GM23338 (cell line): ENCODE results near the gene MGLL. TPM values are rescaled to one million over a fixed set of nuclear protein-coding genes. Genes with fewer than 3 reads are reported as not detected.
A peak's percentile ranks its signal among the peaks of the same experiment; 100 is the strongest.

Experiments used
- ATAC-seq: fragments of 200-7000 bp; cut with Tn5 transposase; 3 replicates; pipeline ENCODE4 v1.9.1; 2020
- DNase-seq: peaks from one replicate; pipeline ENCODE4 v3.0.0-alpha.2; 2015; ENCODE audit warnings: low spot score
- H2AFZ ChIP-seq: fragments of 200-600 bp; sonication (generic); 2 replicates; pipeline ENCODE4 v1.8.0; 2016; ENCODE audit warnings: antibody characterized with exemption, mild to moderate bottlenecking, moderate library complexity
- H3F3A ChIP-seq: fragments of 200-600 bp; sonication (generic); replicated peaks from 2 replicates; pipeline ENCODE4 v1.8.0; 2017; ENCODE audit warnings: antibody characterized with exemption, mixed run types, low read depth
- H3K27ac ChIP-seq: fragments of 200-600 bp; sonication (generic); 2 replicates; pipeline ENCODE4 v1.6.1; 2016; ENCODE audit warnings: low read depth
- H3K27me3 ChIP-seq: fragments of 200-600 bp; sonication (generic); 2 replicates; pipeline ENCODE4 v1.8.0; 2016; ENCODE audit warnings: mild to moderate bottlenecking, mixed run types, moderate library complexity; ENCODE audit not compliant: insufficient read depth
- H3K36me3 ChIP-seq: fragments of 200-600 bp; sonication (generic); 2 replicates; pipeline ENCODE4 v1.8.0; 2016; ENCODE audit warnings: mild to moderate bottlenecking; ENCODE audit not compliant: insufficient read depth
- H3K4me1 ChIP-seq: fragments of 200-600 bp; sonication (generic); 2 replicates; pipeline ENCODE4 v1.8.0; 2016; ENCODE audit warnings: mild to moderate bottlenecking, moderate library complexity; ENCODE audit not compliant: insufficient read depth
- H3K4me2 ChIP-seq: fragments of 200-600 bp; sonication (generic); 2 replicates; pipeline ENCODE4 v1.7.1; 2017; ENCODE audit warnings: mixed run types
- H3K4me3 ChIP-seq: fragments of 200-600 bp; sonication (generic); 2 replicates; pipeline ENCODE4 v1.6.1; 2016; ENCODE audit warnings: mixed run types
- H3K79me2 ChIP-seq: fragments of 200-600 bp; sonication (generic); replicated peaks from 2 replicates; pipeline ENCODE4 v1.8.0; 2017; ENCODE audit warnings: mild to moderate bottlenecking; ENCODE audit not compliant: insufficient read depth
- H3K9me2 ChIP-seq: fragments of 200-600 bp; sonication (generic); 2 replicates; pipeline ENCODE4 v1.8.0; 2017; ENCODE audit not compliant: insufficient read depth
- H4K20me1 ChIP-seq: fragments of 200-600 bp; sonication (generic); replicated peaks from 2 replicates; pipeline ENCODE4 v1.8.0; 2017; ENCODE audit warnings: mild to moderate bottlenecking; ENCODE audit not compliant: insufficient read depth
- H3K27ac Mint-ChIP-seq: 2 replicates; pipeline ENCODE4 v1.8.0; 2020; ENCODE audit warnings: inconsistent platforms, mild to moderate bottlenecking, moderate library complexity, mixed read lengths
- H3K27me3 Mint-ChIP-seq: 3 replicates; pipeline ENCODE4 v1.8.0; 2022; ENCODE audit warnings: low read depth, mild to moderate bottlenecking, moderate library complexity, mixed read lengths, inconsistent platforms; ENCODE audit not compliant: insufficient read depth, poor library complexity
- H3K36me3 Mint-ChIP-seq: 3 replicates; pipeline ENCODE4 v1.8.0; 2021; ENCODE audit warnings: low read depth, mild to moderate bottlenecking, inconsistent platforms, moderate library complexity, mixed read lengths
- H3K4me1 Mint-ChIP-seq: 3 replicates; pipeline ENCODE4 v1.8.0; 2020; ENCODE audit warnings: mild to moderate bottlenecking, inconsistent platforms, mixed read lengths
- H3K4me3 Mint-ChIP-seq: 3 replicates; pipeline ENCODE4 v1.8.0; 2021; ENCODE audit warnings: moderate library complexity, mild to moderate bottlenecking, inconsistent platforms, mixed read lengths
- H3K9me3 Mint-ChIP-seq: 3 replicates; pipeline ENCODE4 v1.8.0; 2020; ENCODE audit warnings: moderate library complexity, mild to moderate bottlenecking, inconsistent platforms, mixed read lengths
- CREB1 ChIP-seq: fragments of 250-450 bp; sonication (Bioruptor Pico); IDR thresholded peaks from 2 replicates; pipeline ENCODE4 v1.5.0; 2020; ENCODE audit warnings: low read depth, mild to moderate bottlenecking, moderate library complexity
- EZH2 ChIP-seq: fragments of 200-600 bp; sonication (generic); IDR thresholded peaks from one replicate; pipeline ENCODE4 v1.8.0; 2017; ENCODE audit warnings: antibody characterized with exemption, mild to moderate bottlenecking, low read depth; ENCODE audit not compliant: unreplicated experiment
- EZH2phosphoT487 ChIP-seq: fragments of 200-600 bp; sonication (generic); IDR thresholded peaks from one replicate; pipeline ENCODE4 v1.8.1; 2018; ENCODE audit warnings: antibody characterized with exemption; ENCODE audit not compliant: unreplicated experiment
- JUNB ChIP-seq: IDR thresholded peaks from one replicate; pipeline ENCODE4 v1.6.1; 2016; ENCODE audit warnings: antibody characterized with exemption; ENCODE audit not compliant: unreplicated experiment
- NANOG ChIP-seq: IDR thresholded peaks from 2 replicates; pipeline ENCODE4 v1.6.1; 2016; ENCODE audit warnings: antibody characterized with exemption, borderline replicate concordance
- POLR2AphosphoS5 ChIP-seq: IDR thresholded peaks from 2 replicates; pipeline ENCODE4 v1.6.1; 2016; ENCODE audit warnings: antibody characterized with exemption, low read depth
- ZNF462 ChIP-seq: fragments of 250-450 bp; sonication (Bioruptor Pico); IDR thresholded peaks from 2 replicates; pipeline ENCODE4 v1.5.0; 2020; ENCODE audit warnings: mild to moderate bottlenecking, moderate library complexity
- polyA plus RNA-seq: library from polyadenylated mRNA; unstranded; fragments of >200 nt; fragmentation: Nextera tagmentation; extraction: Ambion mirVana; gene quantifications from 2 replicates; pipeline ENCODE4 v1.2.1, GENCODE V29; 2016
- total RNA-seq: library from RNA; depleted of rRNA; stranded (reverse); fragments of >200 nt; shearing (Covaris generic); gene quantifications from 2 replicates; pipeline ENCODE4 v1.2.3, GENCODE V29; 2014
- TF ChIP-seq, protein P1 (sequence below): IDR thresholded peaks from one replicate; pipeline ENCODE4 v1.6.1; 2018; ENCODE audit warnings: antibody characterized with exemption; ENCODE audit not compliant: unreplicated experiment
- TF ChIP-seq, protein P2 (sequence below), 2 experiments: fragments of 200-600 bp in 1 of 2; sonication (generic) in 1 of 2; conservative IDR thresholded peaks; 2 replicates each; pipeline versions ENCODE4 v1.5.1 to v1.6.1; 2016 to 2017; ENCODE audit warnings: antibody characterized with exemption in 2 of 2, low read depth in 2 of 2, mild to moderate bottlenecking in 2 of 2, moderate library complexity in 1 of 2

Gene MGLL
- total and polyA plus RNA-seq, 2 experiments from 2014 or later, result 0.71 to 0.83 TPM

DNA sequence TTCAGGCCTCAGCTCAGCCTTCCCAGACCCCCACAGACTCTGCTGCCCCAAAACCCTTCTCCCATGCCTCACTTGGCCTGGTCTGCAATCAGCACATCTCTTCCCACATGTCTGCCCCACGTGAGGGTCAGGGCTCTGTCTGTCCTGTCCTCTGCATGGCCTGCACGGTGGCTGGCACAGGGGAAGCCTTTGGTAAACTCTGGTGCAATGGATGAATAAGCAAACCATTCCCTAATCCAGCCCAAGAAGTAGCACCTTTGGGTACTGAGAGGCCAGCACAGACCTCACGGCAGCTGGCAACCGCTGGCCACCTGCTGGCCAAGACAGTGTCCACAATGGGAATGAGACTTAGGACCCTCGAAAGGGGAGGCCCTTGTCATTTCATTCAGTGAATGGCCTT lies 121.9 kb downstream of the MGLL start:
- H3K27me3 ChIP-seq, result no peaks in the 10 kb centered on the region
- H3K4me3 Mint-ChIP-seq, result no peak overlapping the region; the same call in 2 of the 3 replicates
- H4K20me1 ChIP-seq, result no peaks in the 10 kb centered on the region
- H3K27ac ChIP-seq, result no peak overlapping the region
- DNase-seq (no peak), ATAC-seq (no peak)
- H3K4me1 Mint-ChIP-seq, result peaks cover 9% of the 10 kb centered on the region; the same call in 2 of the 3 replicates
- peaks cover 16% of the 10 kb centered on the region for H3K27me3 Mint-ChIP-seq
- no peaks in the 10 kb centered on the region for H3K9me2 ChIP-seq
- no peak overlapping the region for H3K27ac Mint-ChIP-seq
- peaks cover 14% of the 10 kb centered on the region; the same call in 2 of the 3 replicates for H3K9me3 Mint-ChIP-seq
- H3K36me3 ChIP-seq, result no peaks in the 10 kb centered on the region
- H3K4me2 ChIP-seq, result no peak overlapping the region
- H3K4me1 ChIP-seq, result no peaks in the 10 kb centered on the region
- H3K79me2 ChIP-seq, result no peaks in the 10 kb centered on the region
- no peak overlapping the region for H3K4me3 ChIP-seq
- H3K36me3 Mint-ChIP-seq, result no peaks in the 10 kb centered on the region
- H2AFZ ChIP-seq, result no peak overlapping the region
- H3F3A ChIP-seq, result no peaks in the 10 kb centered on the region
- TF ChIP-seq, protein P1, sequence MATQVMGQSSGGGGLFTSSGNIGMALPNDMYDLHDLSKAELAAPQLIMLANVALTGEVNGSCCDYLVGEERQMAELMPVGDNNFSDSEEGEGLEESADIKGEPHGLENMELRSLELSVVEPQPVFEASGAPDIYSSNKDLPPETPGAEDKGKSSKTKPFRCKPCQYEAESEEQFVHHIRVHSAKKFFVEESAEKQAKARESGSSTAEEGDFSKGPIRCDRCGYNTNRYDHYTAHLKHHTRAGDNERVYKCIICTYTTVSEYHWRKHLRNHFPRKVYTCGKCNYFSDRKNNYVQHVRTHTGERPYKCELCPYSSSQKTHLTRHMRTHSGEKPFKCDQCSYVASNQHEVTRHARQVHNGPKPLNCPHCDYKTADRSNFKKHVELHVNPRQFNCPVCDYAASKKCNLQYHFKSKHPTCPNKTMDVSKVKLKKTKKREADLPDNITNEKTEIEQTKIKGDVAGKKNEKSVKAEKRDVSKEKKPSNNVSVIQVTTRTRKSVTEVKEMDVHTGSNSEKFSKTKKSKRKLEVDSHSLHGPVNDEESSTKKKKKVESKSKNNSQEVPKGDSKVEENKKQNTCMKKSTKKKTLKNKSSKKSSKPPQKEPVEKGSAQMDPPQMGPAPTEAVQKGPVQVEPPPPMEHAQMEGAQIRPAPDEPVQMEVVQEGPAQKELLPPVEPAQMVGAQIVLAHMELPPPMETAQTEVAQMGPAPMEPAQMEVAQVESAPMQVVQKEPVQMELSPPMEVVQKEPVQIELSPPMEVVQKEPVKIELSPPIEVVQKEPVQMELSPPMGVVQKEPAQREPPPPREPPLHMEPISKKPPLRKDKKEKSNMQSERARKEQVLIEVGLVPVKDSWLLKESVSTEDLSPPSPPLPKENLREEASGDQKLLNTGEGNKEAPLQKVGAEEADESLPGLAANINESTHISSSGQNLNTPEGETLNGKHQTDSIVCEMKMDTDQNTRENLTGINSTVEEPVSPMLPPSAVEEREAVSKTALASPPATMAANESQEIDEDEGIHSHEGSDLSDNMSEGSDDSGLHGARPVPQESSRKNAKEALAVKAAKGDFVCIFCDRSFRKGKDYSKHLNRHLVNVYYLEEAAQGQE, result no peak
- TF ChIP-seq, protein P2, sequence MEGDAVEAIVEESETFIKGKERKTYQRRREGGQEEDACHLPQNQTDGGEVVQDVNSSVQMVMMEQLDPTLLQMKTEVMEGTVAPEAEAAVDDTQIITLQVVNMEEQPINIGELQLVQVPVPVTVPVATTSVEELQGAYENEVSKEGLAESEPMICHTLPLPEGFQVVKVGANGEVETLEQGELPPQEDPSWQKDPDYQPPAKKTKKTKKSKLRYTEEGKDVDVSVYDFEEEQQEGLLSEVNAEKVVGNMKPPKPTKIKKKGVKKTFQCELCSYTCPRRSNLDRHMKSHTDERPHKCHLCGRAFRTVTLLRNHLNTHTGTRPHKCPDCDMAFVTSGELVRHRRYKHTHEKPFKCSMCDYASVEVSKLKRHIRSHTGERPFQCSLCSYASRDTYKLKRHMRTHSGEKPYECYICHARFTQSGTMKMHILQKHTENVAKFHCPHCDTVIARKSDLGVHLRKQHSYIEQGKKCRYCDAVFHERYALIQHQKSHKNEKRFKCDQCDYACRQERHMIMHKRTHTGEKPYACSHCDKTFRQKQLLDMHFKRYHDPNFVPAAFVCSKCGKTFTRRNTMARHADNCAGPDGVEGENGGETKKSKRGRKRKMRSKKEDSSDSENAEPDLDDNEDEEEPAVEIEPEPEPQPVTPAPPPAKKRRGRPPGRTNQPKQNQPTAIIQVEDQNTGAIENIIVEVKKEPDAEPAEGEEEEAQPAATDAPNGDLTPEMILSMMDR (conservative IDR thresholded peaks at IDR 0.05; ENCODE audit: low read depth in 2 of 2), result peak; percentile 3 to 32; a peak in 1 of 4 replicates

GRCh38 chr3:127699416-127700300 lies 122.7 kb downstream of the MGLL start:
- H3K36me3 ChIP-seq, result no peaks in the 10 kb centered on the region
- H2AFZ ChIP-seq, result no peak overlapping the region
- H3K9me3 Mint-ChIP-seq, result peaks cover 10% of the 10 kb centered on the region; the same call in 2 of the 3 replicates
- H3K4me3 ChIP-seq, result no peak overlapping the region
- no peaks in the 10 kb centered on the region for H3K9me2 ChIP-seq
- H4K20me1 ChIP-seq, result no peaks in the 10 kb centered on the region
- no peak overlapping the region for H3K27ac ChIP-seq
- ATAC-seq, result no peak
- H3K27ac Mint-ChIP-seq, result no peak overlapping the region
- H3K27me3 ChIP-seq, result no peaks in the 10 kb centered on the region
- peaks cover 9% of the 10 kb centered on the region; the same call in 2 of the 3 replicates for H3K4me1 Mint-ChIP-seq
- no peak overlapping the region for H3K4me2 ChIP-seq
- H3F3A ChIP-seq, result no peaks in the 10 kb centered on the region
- no peaks in the 10 kb centered on the region for H3K79me2 ChIP-seq
- no peak for DNase-seq
- no peak overlapping the region for H3K4me3 Mint-ChIP-seq
- no peaks in the 10 kb centered on the region for H3K4me1 ChIP-seq
- peaks cover 18% of the 10 kb centered on the region for H3K27me3 Mint-ChIP-seq
- no peaks in the 10 kb centered on the region for H3K36me3 Mint-ChIP-seq
- TF ChIP-seq ZNF462 (CRISPR knock-in tag) (no peak), CREB1 (CRISPR knock-in tag) (no peak), EZH2phosphoT487 (no peak), EZH2 (no peak), JUNB (no peak), POLR2AphosphoS5 (no peak), NANOG (no peak)
